Cardiac septum (tissue), 1 donor: ENCODE data around the gene KNSTRN. TPM values are rescaled to one million over a fixed set of nuclear protein-coding genes. Genes with fewer than 3 reads are reported as not detected.

Experiments
- DNase-seq: peaks from one replicate; pipeline ENCODE4 v3.0.0-alpha.2; 2020; ENCODE audit warnings: low spot score
- intact Hi-C: fragments of 100-400 bp; cut with DNase I; formaldehyde crosslinking; loops from one replicate; pipeline ENCODE4 v1.14.0; 2022
- long read RNA-seq: library from polyadenylated mRNA; unstranded; transcript quantifications from one replicate; pipeline ENCODE4 v2.0.0, GENCODE V29; 2021
- total RNA-seq: library from RNA; stranded (reverse); fragmentation: NEBNext Ultra II Directional; extraction: Animal tissue kit (Norgen Biotek cat#: 25700); gene quantifications from one replicate; pipeline ENCODE4 v1.2.1, GENCODE V29; 2021
- donor health status: DM: no; HTN: no; CAD: no.

KNSTRN gene, protein sequence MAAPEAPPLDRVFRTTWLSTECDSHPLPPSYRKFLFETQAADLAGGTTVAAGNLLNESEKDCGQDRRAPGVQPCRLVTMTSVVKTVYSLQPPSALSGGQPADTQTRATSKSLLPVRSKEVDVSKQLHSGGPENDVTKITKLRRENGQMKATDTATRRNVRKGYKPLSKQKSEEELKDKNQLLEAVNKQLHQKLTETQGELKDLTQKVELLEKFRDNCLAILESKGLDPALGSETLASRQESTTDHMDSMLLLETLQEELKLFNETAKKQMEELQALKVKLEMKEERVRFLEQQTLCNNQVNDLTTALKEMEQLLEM
- 7.5 TPM for total RNA-seq
- long read RNA-seq, result 0 reads

DNA sequence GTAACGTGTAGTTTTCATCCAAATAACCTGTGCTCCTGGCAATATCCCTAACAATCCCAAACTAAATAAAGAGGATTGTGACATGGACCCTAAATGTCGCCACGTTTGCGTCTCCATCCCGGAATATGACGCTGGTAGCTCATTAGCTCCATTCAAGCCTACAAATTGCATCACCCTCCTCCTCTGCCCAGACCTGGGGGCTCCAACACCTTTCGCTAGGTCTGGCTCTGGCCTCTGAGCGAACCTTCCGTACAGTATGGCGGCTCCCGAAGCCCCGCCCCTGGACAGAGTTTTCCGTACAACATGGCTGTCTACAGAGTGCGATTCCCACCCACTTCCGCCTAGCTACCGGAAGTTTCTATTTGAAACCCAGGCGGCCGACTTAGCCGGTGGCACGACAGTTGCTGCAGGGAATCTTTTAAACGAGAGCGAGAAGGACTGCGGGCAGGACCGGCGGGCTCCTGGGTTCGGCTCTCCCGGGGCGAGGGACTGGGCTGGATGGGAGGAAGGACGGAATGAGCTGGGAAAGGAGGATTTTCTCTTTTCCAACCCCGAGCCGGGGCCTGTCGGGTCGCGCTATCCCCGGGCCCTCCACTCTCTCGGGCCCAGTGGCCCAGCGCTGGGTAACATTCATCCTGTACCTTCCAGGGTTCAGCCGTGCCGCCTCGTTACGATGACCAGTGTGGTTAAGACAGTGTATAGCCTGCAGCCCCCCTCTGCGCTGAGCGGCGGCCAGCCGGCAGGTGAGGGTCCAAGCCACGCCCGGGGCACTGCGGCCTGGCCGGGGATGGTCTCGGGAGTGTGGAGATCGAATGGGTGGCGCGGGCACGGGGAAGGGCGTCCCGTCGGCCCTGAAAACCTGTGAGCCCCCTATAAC lies at the start of gene KNSTRN:
Gene KNSTRN (plus strand): TSS at position 142 of the 877 bp plus-strand sequence. CDS start 115 bp downstream, at position 257.
- DNase-seq, result peak; percentile 96
- intact Hi-C loops, result no loop called here

DNA sequence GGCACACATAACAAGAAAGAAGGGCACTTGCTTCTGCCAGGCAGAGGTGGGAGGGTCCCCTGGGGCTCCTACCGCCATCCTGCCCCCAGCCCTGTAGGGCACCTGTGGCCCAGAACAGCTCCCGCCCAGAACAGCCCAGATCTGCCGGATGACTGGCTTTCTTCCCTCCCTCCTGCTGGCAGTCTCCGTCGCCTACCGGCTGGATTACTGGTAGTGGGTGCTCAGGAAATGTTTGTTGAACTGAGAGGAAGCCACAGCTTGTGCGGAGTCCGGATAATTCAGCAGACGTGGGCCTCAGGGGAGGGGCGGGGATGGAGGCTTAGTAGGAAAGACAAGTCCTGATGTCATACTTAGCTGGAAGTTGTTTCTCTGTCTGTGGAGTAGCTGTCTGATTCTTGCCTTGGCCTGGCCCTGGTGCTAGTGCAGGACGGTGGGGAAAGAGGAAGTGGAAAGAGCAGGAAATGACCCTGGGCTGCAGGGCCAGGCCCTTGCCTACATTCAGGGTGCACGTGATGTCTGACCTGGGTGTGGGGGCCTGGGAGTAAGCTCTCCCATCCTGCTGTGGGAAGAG lies 48.5 kb upstream of the KNSTRN start:
- intact Hi-C loops, result no loop called here
- peak; percentile 89 for DNase-seq

DNA sequence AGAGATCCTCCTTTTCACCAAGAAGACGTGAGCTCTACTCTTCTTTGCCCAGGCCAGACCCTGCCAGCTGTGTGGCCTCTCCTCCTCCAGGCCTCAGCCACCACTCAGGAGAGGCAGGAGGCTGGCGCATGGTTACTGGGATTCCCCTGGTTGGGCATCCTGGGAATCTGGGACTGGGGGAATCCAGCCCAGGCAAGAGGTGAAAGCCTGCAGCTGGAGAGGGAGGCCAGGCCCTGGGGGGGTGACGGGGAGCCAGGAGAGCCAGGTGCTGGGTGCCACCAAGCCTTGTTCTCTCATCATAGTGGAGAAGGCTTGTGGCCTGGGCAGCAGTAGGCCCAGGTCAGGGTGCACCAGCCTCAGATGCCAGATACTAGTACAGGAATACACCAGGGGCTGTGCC lies 48.0 kb upstream of the KNSTRN start:
- intact Hi-C loops, result no loop called here
- no peak for DNase-seq

DNA sequence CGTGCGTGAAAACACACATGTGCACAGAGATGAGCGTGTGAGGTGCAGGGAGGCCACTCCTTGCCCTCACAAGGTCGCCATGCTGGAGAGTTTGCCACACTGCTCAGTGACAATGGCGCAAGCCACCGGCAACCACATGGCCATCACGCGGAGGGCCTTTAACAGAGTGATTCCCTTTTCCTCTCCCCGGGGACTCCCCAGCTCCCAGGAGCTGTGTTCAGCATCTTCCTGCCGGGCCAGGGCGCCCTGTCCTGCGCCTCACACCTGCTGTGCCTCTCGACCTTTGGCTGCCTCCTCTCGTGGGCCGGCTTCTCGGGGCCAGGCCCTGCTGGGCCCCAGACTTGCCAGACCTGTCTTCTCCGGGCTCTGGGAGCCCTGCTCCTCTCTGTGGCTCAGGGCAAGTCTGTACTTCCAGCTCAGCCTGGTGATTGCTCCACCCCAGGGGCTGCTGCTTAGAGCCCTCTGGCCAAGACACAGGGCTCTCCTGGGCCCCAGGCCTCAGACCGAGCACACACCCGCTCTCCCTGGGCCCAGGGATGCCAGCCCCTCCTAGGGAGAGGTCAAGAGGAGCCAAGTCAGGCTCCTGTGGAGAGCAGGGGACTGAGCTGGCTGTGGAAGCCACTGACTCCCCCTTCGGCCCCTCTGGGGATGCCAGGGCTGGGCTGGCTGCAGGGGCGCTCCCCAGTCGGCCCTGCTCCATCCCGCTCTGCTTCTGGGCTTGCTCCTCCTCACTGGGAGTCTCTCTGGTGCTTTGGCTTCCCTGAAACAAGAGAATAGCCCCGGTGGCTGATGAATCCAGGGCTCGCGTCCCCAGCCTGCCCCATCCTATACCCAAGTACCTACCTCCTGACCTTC lies 47.4 kb upstream of the KNSTRN start:
- intact Hi-C loops, result no loop called here
- DNase-seq, result no peak

DNA sequence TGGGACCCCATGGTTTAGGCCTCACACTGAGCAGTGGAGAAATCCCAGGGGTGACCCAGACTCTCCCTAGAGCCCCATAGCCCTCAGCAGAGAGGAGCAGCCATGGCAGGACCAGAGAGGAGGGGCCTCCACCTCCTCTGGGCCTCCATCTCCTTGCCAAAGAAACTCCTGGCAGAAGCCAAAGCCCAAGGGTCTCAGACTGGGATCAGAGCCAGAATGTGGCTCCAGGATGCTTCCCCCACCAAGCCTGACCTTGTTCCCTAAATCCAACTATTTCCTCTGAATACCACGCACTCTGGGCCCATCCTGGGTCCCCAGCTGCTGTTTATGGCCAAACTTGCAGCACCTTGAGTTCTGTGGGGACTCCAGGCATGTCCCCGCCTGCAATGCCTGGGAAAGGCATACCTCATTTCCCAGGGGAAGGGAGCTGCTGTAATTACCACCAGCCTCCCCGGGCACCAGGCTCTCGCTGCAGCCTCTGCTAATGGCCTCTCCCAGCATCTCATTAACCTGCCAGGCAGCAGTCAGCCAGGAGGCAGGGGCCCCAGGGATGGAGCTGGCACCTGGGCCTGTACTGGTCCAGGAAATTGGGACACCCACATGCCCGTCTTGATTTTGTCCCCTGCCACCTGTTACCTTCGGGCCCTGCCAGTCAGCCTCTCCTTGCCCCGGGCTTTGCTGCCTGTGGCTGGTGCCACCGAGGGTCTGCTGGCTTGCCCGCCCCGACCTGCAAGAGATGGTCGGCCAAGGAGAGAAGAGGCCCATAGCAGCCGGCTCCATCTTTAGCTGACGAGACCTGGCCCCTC lies 46.4 kb upstream of the KNSTRN start:
- no peak for DNase-seq
- intact Hi-C loops, result no loop called here

DNA sequence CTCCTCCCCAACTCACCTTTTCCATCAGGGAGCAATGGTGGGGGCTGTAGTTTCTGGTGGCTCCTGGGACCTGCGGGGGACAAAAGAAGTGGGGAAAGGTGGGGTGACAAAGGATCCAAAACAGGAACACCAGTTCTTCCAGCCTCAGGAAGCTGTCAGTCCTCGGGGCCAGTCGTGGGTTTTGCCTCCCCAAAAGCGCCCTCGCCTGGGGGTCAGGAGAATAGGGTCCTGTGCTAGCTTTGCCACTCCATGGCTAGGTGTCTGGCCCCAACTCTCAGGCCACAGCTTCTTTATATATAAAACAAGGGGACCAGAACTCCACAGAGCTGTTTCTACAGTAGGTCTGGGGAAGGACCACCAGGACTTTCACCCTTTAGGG lies 45.8 kb upstream of the KNSTRN start:
- no peak for DNase-seq
- intact Hi-C loops, result loop anchor here (1.0 kb wide), 1 partner anchor 13 kb away; the partner anchor contains the start of gene INAFM2

DNA sequence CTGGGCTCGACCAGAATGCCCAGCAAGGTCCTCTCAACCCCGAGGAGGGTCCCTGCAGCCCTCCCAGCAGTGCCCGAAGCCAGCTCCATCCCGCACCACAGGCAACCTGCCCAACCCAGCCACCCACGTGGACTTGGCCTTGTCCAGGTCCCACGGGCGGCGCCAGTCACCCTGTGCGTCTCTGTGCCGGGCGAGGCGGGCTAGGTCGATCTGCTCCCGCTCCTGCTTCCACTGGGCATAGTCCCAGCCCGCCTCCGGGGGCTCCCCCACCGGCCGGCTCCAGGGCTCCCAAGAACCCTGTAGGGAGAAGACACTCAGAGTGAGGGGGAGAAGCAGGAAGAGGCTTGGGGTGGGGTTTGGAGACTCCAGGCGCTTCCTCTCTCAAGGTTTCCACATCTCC lies 44.9 kb upstream of the KNSTRN start:
- intact Hi-C loops, result loop anchor here (1.0 kb wide), 1 partner anchor 14 kb away; the partner anchor contains the start of gene INAFM2
- DNase-seq, result no peak

DNA sequence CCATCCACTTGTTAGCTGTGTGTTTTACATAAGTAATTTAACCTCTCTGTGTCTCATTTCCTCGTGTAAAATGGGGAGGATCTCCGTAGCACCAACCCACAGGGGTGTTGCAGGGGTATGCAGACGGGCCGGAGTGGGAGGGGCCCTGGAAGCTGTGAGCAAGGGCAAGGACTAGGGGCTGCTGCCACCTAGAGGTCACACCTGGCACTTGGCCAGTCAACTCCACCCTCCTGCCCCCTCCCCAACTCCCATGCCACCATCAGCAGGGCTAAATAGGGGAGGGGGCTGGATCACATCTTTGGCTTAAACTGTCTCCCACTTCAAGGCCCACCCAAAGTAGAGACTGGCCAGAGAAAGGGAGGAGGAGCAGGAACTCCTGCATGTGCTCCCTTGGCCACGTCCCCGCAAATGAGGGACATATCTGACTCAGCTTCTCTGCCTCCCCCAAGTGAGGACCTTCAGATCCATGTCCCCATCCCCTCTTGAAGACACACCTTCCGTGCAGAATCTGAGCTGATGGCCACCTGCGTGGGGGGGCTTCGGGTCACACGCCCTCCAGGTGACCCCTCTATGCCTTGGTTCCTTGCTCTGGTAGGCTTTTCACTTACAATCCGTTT lies 44.4 kb upstream of the KNSTRN start:
- intact Hi-C loops, result no loop called here
- DNase-seq, result peak; percentile 91

DNA sequence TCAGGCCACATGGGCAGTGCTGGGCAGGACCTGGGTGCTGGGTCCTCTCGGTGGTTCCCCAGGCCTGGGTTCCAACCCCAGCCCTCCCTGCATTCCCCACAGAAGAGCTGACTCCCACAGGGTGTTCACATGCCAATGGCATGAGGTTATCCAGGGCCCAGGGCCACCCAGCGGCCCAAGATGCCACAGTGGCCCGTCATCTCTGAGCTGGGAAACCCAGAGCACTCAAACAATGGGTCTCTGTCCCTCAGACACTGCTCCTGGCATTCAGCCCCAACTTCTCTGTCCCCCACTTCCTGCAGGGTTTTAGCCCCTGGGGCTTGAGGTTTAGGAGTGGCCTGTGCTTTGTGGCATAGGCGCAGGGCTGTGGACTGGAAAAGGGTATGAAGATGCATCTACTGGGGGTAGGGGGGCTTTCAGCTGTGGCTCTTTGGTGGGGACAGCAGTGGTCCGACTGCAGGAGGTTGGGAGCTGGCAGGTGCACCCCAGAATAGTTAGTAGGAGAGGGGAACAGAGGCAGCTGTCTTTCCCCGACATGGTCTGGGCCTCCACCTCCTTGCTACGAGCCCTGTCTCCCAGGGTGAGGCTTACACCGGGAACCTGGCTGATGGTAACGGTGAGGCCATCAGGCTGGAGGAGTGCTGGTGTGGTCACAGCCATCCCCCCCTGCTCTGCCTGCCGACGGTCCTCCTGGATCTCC lies 43.5 kb upstream of the KNSTRN start:
- no peak for DNase-seq
- intact Hi-C loops, result no loop called here

DNA sequence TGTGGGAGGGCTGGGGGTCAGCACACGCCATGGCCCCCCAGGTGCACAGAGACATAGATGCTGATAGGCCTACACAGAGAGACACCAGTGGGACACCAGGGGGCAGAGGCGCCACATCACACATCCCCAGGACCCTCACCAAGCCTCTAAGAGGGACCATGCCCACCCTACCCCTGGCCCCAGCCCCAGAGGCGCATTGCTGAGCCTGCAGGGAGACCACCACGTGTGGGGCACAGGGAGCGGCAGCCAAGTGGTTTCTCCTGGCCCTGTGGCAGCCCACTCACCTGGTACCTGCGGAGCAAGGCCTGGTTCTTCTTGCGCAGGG lies 42.9 kb upstream of the KNSTRN start:
- no peak for DNase-seq
- intact Hi-C loops, result no loop called here

DNA sequence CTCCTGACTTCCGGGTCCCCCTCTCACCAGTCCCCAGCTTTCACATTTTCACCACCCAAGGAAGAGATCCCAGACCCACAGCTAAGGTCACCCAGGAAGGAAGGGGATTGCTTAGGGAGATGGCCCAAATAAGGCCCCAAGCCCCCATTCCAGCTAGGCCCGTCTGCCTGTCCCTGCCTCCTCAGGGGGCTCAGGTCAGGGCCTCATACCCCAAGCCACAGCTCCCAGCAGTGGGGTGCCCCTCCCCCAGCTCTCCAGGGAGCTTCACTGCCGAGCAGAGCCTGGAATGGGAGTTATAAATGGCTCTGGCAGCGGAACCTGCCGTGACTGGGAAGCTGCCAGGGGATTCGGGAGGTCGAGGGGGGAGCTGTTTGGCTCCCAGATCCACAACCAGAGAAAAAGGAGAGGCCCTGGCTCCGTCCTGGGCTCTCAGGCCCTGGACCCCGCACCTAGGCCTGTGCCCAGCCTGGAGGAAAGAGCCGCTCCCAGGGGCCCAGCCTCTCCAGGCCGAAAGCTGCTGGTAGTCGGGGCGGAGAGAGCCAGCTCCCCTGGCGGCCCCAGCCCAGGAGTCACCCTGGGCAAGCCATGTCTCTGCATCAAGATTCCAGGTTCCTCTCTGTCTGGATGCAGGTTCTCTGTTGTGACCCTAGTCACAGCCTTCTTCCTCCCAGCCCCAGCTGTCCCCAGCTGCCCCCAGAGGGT lies 42.3 kb upstream of the KNSTRN start:
- DNase-seq, result peak; percentile 92
- intact Hi-C loops, result loop anchor here (1.0 to 2.0 kb wide), 2 partner anchors 27 to 81 kb away; no protein-coding TSS in a partner anchor

DNA sequence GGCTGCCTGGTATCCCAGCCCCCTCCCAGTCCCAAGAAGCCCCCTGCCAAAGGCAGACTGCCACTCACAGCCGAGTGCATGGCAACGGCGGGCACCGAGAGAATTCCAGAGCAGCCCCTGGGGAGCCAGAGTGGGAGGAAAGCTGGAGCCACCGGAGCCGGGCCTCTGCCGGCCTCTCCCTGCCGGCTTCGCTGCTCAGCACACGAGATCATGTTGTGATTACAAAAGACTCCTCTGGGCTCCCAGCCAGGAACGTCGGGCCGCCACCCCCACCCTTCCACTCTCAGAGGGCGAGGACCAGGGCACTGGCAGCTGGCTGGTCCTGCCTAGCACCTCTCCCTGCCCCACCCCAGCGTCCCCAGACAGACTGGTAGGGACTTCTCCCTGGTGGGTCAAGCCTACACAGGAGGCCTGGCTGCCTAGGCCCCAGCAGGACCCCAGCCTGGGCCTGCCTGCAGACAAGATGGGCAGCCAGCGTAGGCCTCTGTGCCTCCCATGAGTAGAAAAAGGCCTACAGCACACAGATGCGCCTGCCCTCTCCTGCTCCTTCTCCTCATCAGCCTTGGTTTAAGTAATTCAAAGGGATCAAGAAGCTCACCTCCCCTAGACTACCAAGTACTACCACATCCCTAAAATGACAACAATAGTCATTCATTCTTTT lies 41.7 kb upstream of the KNSTRN start, which contains the start of gene CCDC9B:
Gene CCDC9B (minus strand): TSS at position 200 of the 661 bp plus-strand sequence. CDS start 120 bp downstream, at position 80.
- intact Hi-C loops, result loop anchor here (1.0 to 2.0 kb wide), 2 partner anchors 26 to 80 kb away; no protein-coding TSS in a partner anchor
- DNase-seq, result peak; percentile 95

DNA sequence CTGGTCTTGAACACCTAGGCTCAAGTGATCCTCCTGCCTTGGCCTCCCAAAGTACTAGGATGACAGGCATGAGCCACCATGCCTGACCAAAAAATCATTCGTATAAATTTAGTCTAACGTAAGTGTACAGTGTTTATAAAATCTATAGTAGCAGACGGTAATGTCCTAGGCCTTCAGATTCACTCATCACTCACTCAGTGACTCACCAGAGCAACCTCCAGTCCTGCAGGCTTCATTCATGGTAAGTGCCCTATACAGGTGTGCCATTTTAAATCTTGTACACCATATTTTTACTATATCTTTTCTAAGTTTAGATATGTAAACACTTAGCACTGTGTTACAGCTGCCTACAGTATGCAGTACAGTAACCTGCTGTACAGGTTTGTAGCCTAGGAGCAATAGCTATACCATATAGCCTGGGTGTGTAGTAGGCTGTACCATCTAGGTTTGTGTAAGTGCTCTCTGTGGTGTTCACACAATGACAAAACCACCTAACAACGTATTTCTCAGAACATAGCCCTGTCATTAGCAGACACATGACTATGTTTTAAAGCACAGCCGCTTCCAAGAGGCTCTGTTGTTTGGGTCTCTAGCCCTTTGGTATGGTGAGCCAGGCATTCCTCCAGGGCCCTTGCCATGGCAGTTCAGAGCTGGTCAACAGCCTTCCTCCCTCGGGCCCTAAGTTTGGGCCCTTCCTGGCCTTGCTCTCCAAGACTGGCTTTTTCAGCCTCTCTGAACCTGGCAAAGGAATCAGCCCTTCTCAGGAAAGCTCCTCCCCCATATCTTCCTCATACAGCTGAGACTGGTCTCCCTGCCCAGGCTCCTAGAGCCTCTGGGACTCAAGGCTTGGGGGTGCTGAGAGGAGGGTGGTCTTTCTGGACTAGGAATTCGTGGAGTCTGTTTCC lies 39.9 kb upstream of the KNSTRN start:
- intact Hi-C loops, result no loop called here

DNA sequence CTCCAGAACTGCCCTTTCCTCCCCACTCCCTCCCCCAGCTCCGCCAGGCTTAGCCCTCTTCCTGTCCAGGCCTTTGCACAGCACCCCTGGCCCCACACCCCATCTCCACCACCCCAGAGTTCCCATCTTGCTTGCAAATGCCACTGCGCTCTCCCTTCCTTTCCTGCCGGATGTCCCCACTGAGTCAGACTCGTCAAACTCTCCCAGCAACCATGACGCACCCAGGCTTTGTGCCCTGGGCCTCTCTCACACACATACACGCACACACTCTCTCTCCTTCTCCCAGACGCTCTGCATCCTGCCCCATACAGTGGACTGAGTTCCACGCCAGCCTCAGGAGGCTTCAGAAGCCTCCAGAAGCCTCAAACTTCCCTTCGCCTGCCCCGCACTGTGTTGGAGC lies 39.0 kb upstream of the KNSTRN start:
- DNase-seq, result no peak
- intact Hi-C loops, result no loop called here

More for the DNA sequence above, 39.9 kb upstream of the KNSTRN start:
- DNase-seq, result no peak

DNA sequence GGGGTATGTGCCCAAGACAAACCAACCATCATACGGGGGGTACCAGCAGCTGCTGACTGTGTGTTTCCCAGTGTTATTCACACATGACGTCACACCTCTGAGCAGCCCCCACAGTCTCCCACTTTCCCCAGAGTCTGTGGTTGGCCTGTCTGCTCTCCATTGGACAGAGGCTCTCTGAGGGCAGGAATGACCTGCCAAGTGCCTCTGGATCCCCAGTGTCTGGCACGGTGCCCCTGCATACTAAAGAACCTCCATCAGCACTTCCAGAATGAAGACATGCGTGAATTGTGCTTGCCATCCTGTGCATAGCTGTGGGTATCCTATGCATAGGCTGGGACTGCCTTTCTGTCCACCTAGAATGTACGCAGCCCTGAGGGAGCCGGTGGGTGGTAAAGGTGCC lies 38.3 kb upstream of the KNSTRN start:
- intact Hi-C loops, result no loop called here
- DNase-seq, result no peak
